Ovary (tissue), 9 donors: Measurements from ENCODE around the gene RACGAP1. TPM values are rescaled to one million over a fixed set of nuclear protein-coding genes. Genes with fewer than 3 reads are reported as not detected.
"Not testable (repeated sequence)": the region's sequence is repeated elsewhere in the genome, so short reads cannot be mapped to it uniquely, and the experiment has no call there.

ENCODE experiments used
- DNase-seq, 5 donors: peaks; one replicate each; pipeline ENCODE4 v3.0.0-alpha.2; 2019 to 2020
- H3K27ac ChIP-seq, 2 donors: fragments of 200-600 bp; one replicate each; pipeline versions ENCODE4 v1.5.1 to v1.8.0; 2019 to 2022
- H3K27me3 ChIP-seq: fragments of 200-600 bp; one replicate; pipeline ENCODE4 v1.8.0; 2022
- H3K36me3 ChIP-seq: fragments of 200-600 bp; sonication (generic); one replicate; pipeline ENCODE4 v1.5.1; 2019
- H3K4me1 ChIP-seq: one replicate; pipeline ENCODE4 v1.8.1; 2013; ENCODE audit warnings: mild to moderate bottlenecking, moderate library complexity; ENCODE audit not compliant: insufficient read depth
- H3K4me3 ChIP-seq: fragments of 200-600 bp; sonication (generic); one replicate; pipeline ENCODE4 v1.5.1; 2017
- H3K9me3 ChIP-seq, 2 donors: fragments of 200-600 bp in 1 of 2; sonication (generic) in 1 of 2; one replicate each; pipeline versions ENCODE4 v1.5.1 to v1.8.1; 2013 to 2019; ENCODE audit warnings: mild to moderate bottlenecking in 1 of 2, moderate library complexity in 1 of 2
- EP300 ChIP-seq: sonication (generic); formaldehyde crosslinking; IDR thresholded peaks from one replicate; pipeline ENCODE4 v1.6.1; 2017; ENCODE audit warnings: antibody characterized with exemption
- POLR2A ChIP-seq: fragments of 450-650 bp; IDR thresholded peaks from one replicate; pipeline ENCODE4 v1.6.1; 2017; ENCODE audit warnings: antibody characterized with exemption, mild to moderate bottlenecking, moderate library complexity
- WGBS, 3 donors: extraction: QIAGEN DNeasy Blood & Tissue Kit in 1 of 3; methylation state at CpG; one replicate each; pipeline versions ENCODE4 v1.1.5 to v1.1.7; 2013 to 2017; 5-methylcytosine and 5-hydroxymethylcytosine counted together
- intact Hi-C, 4 donors: fragments of 100-400 bp; cut with DNase I; formaldehyde crosslinking; loops; one replicate each; pipeline versions ENCODE4 v1.11.0 to v1.15.1; 2022 to 2023
- polyA plus RNA-seq, 2 donors: library from polyadenylated mRNA; stranded (reverse); fragments of 200-250 nt in 1 of 2; fragments of 350-450 nt in 1 of 2; fragmentation: Illumina TruSeq in 1 of 2; extraction: RNeasy Lipid Tissue Mini Kit (QIAGEN cat#74804) in 1 of 2; gene quantifications; one replicate each; pipeline ENCODE4 v1.2.3, GENCODE V29; 2013 to 2014
- total RNA-seq, 7 donors: library from RNA; depleted of rRNA in 2 of 7; stranded (reverse); fragments of >200 nt in 2 of 7; fragmentation: NEBNext Ultra II Directional in 3 of 7; extraction: Animal tissue kit (Norgen Biotek cat#: 25700) in 3 of 7; gene quantifications; one replicate each; pipeline versions ENCODE4 v1.1.0 to v1.2.4, GENCODE V29; 2016 to 2023
- TF ChIP-seq, protein P1 (sequence below), 3 donors: fragments of 450-650 bp in 2 of 3; fragments of 200-600 bp in 1 of 3; IDR thresholded peaks; one replicate each; pipeline versions ENCODE4 v1.5.1 to v1.8.0; 2016 to 2022; ENCODE audit warnings: antibody characterized with exemption in 3 of 3, mild to moderate bottlenecking in 1 of 3
- donor health status: DM: no; HTN: no; CAD: no; lungs with moderate emphysema.
- donor health status: DM: no; HTN: no; CAD: no.
- donor health status: Bipolar disorder and iron deficiency.
- donor health status: DM: yes; HTN: yes; CAD: no.
- donor health status: DM: no; HTN: no; CAD: no.
- donor health status: DM: yes; HTN: yes; CAD: no.

Gene RACGAP1
- total and polyA plus RNA-seq, 9 donors: 2.1 to 10.8 (median 3.8) TPM

DNA sequence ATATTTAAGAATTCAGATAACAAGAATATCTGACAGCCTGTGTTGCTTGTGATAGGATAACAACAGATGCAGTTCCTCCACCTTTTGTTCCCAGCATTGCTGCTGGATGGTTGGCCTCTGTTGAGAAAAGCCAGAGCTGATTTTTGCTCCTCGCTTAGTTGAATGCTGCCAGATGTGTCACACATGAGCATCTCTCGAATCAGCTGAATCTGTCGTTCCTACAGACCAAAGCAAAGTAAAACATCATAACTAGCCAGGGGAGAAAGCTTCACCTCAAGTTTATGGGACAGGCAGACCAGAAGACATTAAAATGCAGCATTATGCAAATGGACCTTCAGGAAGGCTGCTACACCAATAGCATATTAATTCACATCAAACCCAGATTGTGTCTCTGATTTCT lies 20.1 kb downstream of the RACGAP1 start:
- TF ChIP-seq POLR2A: no peak
- TF ChIP-seq, protein P1, sequence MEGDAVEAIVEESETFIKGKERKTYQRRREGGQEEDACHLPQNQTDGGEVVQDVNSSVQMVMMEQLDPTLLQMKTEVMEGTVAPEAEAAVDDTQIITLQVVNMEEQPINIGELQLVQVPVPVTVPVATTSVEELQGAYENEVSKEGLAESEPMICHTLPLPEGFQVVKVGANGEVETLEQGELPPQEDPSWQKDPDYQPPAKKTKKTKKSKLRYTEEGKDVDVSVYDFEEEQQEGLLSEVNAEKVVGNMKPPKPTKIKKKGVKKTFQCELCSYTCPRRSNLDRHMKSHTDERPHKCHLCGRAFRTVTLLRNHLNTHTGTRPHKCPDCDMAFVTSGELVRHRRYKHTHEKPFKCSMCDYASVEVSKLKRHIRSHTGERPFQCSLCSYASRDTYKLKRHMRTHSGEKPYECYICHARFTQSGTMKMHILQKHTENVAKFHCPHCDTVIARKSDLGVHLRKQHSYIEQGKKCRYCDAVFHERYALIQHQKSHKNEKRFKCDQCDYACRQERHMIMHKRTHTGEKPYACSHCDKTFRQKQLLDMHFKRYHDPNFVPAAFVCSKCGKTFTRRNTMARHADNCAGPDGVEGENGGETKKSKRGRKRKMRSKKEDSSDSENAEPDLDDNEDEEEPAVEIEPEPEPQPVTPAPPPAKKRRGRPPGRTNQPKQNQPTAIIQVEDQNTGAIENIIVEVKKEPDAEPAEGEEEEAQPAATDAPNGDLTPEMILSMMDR (IDR thresholded peaks at IDR 0.05): no peak
- no peaks in the 10 kb centered on the region for H3K9me3 ChIP-seq
- H3K4me1 ChIP-seq: no peaks in the 10 kb centered on the region
- no peaks in the 10 kb centered on the region for H3K27me3 ChIP-seq
- intact Hi-C loops: no loop called here
- no peaks in the 10 kb centered on the region for H3K36me3 ChIP-seq
- no peak overlapping the region for H3K27ac ChIP-seq
- 61 to 73% (median 63%) methylated on average over 3 of the region's 3 CpGs for WGBS, 3 donors
- H3K4me3 ChIP-seq: no peak overlapping the region
- no peak for DNase-seq

DNA sequence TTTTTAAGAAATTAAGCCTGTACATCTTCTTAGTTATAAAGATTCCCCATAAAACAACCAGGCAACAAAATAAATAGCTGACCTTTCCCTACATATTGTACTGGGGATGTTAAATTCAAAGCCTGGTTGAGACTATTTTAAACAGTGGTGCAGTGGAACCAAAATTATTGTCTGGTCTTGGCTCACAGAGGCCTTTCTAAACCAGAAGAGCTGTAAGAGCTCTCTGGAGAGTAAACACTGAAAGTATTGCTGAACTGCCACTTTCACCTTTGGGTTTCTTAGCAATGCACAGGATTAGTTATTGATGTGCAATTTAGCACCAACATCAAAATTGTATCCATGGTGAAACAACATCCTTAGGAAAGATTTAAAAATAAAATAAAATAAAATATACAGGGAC lies 20.6 kb downstream of the RACGAP1 start:
- Histone ChIP-seq H3K27me3 (no peaks in the 10 kb centered on the region), H3K36me3 (no peaks in the 10 kb centered on the region), H3K4me3 (no peak overlapping the region), H3K27ac (no peak overlapping the region), H3K9me3 (no peaks in the 10 kb centered on the region), H3K4me1 (no peaks in the 10 kb centered on the region)
- no peak for DNase-seq
- intact Hi-C loops: no loop called here
- TF ChIP-seq, protein P1 (IDR thresholded peaks at IDR 0.05): no peak
- TF ChIP-seq POLR2A (no peak), EP300 (no peak)

DNA sequence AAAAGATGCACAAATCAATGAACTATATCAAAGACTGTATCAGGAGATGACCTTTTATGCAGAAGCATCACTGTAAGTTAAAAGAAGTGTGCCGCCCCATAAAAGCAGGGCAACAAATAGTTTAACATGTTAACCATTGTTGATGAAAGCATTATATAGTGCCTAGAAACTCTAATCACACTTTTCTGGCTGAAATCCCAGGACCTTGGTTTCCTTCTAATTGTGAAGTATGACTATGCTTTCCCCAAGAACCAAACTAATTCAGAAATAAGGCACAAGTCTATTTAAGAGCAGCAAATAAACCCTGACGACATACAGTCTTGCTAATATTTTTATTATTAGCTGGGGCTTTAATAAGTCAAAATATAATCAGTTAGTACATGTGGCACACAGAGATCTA lies 21.7 kb downstream of the RACGAP1 start:
- intact Hi-C loops: no loop called here
- no peak for DNase-seq
- Histone ChIP-seq H3K9me3 (no peaks in the 10 kb centered on the region), H3K27me3 (no peaks in the 10 kb centered on the region), H3K4me3 (no peak overlapping the region), H3K4me1 (no peaks in the 10 kb centered on the region), H3K27ac (no peak overlapping the region), H3K36me3 (no peaks in the 10 kb centered on the region)
- 69 to 76% (median 70%) methylated on average over 2 of the region's 2 CpGs for WGBS, 3 donors
- no peak for TF ChIP-seq EP300
- no peak for TF ChIP-seq POLR2A
- TF ChIP-seq, protein P1 (IDR thresholded peaks at IDR 0.05): no peak

DNA sequence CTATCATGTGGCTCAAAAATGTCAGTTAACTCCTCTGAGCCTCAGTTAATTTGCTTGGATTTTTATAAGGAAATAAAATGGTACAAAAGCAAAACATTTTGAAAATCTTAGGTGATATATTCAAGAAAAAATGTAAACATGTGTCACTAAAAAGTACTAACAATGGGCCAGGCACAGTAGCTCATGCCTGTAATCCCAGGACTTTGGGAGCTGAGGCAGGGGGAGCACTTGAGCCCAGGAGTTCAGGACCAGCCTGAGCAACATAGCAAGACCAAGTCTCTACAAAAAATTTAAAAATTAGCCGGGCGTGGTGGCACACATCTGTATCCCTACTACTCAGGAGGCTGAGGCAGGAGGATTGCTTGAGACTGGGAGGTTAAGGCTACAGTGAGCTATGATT lies 26.8 kb downstream of the RACGAP1 start:
- no peak for DNase-seq
- intact Hi-C loops: no loop called here
- WGBS, 3 donors: 72 to 80% (median 74%) methylated on average over 2 of the region's 2 CpGs
- H3K4me1 ChIP-seq: no peaks in the 10 kb centered on the region
- no peaks in the 10 kb centered on the region for H3K36me3 ChIP-seq
- H3K4me3 ChIP-seq: no peak overlapping the region
- H3K27ac ChIP-seq: no peak overlapping the region
- H3K27me3 ChIP-seq: no peaks in the 10 kb centered on the region
- TF ChIP-seq EP300: no peak
- no peak for TF ChIP-seq POLR2A
- TF ChIP-seq, protein P1 (IDR thresholded peaks at IDR 0.05): no peak
- H3K9me3 ChIP-seq: no peaks in the 10 kb centered on the region

DNA sequence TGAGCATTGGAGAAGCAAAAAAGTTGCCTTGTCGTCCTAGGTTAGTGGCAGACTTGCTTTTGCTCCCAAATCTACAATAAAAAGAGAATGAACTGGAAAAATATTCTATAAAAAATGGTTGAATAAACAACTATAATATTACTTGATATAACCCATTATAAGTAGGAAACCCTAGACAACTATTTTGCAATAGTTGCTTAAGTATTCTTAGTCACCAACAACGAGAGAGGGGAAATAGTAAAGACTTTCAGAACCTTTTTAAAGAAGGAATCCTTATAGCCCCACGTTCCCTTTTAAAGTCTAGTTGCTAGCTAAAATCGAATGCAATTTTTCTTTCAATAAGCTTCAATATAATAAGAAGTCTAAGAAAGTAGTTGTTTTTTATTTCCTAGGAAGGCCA lies 35.0 kb downstream of the RACGAP1 start:
- no peaks in the 10 kb centered on the region for H3K4me1 ChIP-seq
- H3K27ac ChIP-seq: no peak overlapping the region
- DNase-seq: no peak
- intact Hi-C loops: no loop called here
- WGBS, 3 donors: 87 to 89% (median 87%) methylated on average over 4 of the region's 4 CpGs
- no peak overlapping the region for H3K4me3 ChIP-seq
- TF ChIP-seq, protein P1 (IDR thresholded peaks at IDR 0.05): no peak
- no peak for TF ChIP-seq EP300
- no peak for TF ChIP-seq POLR2A
- no peaks in the 10 kb centered on the region for H3K9me3 ChIP-seq
- H3K27me3 ChIP-seq: no peaks in the 10 kb centered on the region
- H3K36me3 ChIP-seq: no peaks in the 10 kb centered on the region

DNA sequence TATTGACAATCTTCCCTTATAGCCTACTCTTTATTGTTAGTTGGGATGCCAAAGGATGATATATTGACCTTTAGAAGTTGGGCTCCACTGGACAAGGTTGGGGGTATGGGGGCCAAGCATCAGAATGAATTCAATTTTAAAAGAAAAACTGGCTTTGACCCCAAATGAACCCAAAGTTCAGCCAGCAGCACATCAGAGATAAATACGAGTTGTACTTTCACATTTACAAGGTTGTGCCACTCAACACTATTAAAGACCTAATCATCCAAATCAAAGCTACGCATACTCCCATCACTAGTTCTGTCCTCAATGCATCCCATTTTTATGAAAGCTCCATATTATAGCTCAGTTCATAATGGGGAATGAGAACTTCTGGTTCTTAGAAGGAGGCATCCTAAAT lies 35.9 kb downstream of the RACGAP1 start:
- H3K9me3 ChIP-seq, H3K27me3 ChIP-seq, intact Hi-C loops, H3K4me3 ChIP-seq, DNase-seq, H3K27ac ChIP-seq, H3K4me1 ChIP-seq, H3K36me3 ChIP-seq: not testable (repeated sequence)
- WGBS, 3 donors: 94 to 98% (median 96%) methylated on average over 2 of the region's 2 CpGs
